ENCODE data around the gene STK39.

STK39 gene

DNA sequence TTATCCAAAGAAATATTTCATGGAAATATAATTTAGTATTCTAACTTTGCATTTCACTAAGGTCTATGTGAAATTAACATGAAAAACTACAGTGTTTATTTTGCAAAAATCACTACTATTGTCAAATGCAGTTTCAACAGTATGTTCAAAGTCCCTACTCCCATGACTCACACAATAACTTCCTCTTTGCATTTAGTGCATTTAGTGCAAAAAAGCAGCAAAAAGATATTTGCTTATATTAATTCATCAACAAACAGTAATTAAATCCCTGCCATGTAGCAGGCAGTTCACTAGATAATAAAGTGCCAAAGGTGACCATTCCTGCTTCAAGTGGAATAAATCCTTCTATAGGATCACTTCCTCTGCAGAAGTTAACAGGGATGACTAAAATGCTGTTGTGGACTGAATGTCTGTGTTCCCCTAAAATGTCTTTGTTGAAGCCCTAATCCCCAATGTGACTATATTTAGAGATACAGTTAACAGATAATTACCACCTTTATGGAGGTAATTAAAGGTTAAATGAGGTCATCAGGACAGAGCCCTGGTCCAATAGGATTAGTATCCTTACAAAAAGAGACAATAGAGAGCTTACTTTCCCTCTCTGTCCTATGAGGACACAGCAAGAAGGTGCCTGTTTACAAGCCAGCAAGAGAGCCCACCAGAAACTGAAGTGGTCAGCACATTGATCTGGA lies 61.7 kb downstream of the STK39 start:
- Histone ChIP-seq H3K36me3 (ENCODE audit: control insufficient read depth, low read length) (peaks cover 6% of the 10 kb centered on the region; the same call in 1 of the 2 replicates), H3K4me1 (ENCODE audit: control insufficient read depth, low read length) (no peaks in the 10 kb centered on the region), H4K20me1 (ENCODE audit: control insufficient read depth, insufficient read depth, low read depth, low read length) (no peaks in the 10 kb centered on the region), H3K9me2 (replicated peaks; ENCODE audit: control insufficient read depth, low read length) (no peaks in the 10 kb centered on the region), H3K4me3 (ENCODE audit: low read length) (no peak overlapping the region), H3K9me3 (ENCODE audit: control insufficient read depth, insufficient read depth, low read length) (no peaks in the 10 kb centered on the region), H3K4me2 (ENCODE audit: low read length) (no peak overlapping the region), H3F3A (ENCODE audit: control insufficient read depth, insufficient read depth) (no peaks in the 10 kb centered on the region), H3K27me3 (ENCODE audit: control insufficient read depth, low read length) (no peaks in the 10 kb centered on the region), H3K79me2 (ENCODE audit: control insufficient read depth, low read length) (0 out of 2 replicates have a peak, but pooled peaks cover 2% of the 10 kb centered on the region), H3K27ac (ENCODE audit: low read depth, low read length) (no peak overlapping the region)
- TF ChIP-seq, protein P1, sequence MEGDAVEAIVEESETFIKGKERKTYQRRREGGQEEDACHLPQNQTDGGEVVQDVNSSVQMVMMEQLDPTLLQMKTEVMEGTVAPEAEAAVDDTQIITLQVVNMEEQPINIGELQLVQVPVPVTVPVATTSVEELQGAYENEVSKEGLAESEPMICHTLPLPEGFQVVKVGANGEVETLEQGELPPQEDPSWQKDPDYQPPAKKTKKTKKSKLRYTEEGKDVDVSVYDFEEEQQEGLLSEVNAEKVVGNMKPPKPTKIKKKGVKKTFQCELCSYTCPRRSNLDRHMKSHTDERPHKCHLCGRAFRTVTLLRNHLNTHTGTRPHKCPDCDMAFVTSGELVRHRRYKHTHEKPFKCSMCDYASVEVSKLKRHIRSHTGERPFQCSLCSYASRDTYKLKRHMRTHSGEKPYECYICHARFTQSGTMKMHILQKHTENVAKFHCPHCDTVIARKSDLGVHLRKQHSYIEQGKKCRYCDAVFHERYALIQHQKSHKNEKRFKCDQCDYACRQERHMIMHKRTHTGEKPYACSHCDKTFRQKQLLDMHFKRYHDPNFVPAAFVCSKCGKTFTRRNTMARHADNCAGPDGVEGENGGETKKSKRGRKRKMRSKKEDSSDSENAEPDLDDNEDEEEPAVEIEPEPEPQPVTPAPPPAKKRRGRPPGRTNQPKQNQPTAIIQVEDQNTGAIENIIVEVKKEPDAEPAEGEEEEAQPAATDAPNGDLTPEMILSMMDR (IDR thresholded peaks at IDR 0.05; ENCODE audit: low read depth, low read length, poor library complexity, severe bottlenecking) = no peak
- TF ChIP-seq EZH2phosphoT487 (IDR thresholded peaks at IDR 0.05; ENCODE audit: borderline replicate concordance, low read length) = no peak

DNA sequence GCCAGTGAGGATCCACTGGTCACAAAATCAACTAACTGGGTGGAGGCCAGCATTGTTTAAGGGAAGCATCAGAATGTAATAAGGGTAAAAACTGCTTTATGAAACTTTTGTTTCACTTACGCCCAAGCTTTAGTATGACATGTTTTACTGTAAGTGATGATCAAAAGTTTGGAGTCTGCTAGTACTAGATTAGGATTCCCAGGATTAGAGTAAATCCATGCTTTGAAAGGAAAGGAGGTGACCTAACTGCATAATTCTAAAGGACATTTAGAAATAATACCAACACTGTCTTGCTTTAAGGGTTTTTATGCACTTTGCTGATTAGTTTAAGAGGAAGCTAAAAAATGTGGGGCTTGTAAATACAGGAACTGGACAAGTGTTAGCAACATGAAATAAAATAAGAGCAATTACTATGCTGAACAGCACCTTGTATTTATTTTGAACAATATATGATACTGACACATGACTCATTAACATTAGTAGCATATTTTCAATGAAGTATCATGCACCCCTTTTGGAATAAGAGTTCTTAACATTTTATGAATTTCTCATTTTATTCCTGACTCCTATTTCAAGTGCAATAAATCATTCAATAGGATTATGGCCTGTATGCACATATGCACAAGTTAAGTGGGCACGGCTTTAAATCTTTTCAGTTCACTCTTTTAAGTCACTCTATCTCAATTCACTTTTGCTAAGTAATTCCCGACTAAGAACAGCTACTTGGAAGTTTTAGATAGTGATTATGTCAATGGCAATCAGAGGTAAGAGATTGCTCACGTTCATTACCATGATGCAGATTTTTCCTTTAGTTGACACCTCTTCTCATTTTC lies 62.5 kb downstream of the STK39 start:
- no peak overlapping the region for H3K4me3 ChIP-seq (ENCODE audit: low read length)
- H3K9me2 ChIP-seq (replicated peaks; ENCODE audit: control insufficient read depth, low read length) = no peaks in the 10 kb centered on the region
- H3K36me3 ChIP-seq (ENCODE audit: control insufficient read depth, low read length) = peaks cover 6% of the 10 kb centered on the region; the same call in 1 of the 2 replicates
- no peaks in the 10 kb centered on the region for H3K9me3 ChIP-seq (ENCODE audit: control insufficient read depth, insufficient read depth, low read length)
- no peaks in the 10 kb centered on the region for H4K20me1 ChIP-seq (ENCODE audit: control insufficient read depth, insufficient read depth, low read depth, low read length)
- no peaks in the 10 kb centered on the region for H3K4me1 ChIP-seq (ENCODE audit: control insufficient read depth, low read length)
- TF ChIP-seq, protein P1 (IDR thresholded peaks at IDR 0.05; ENCODE audit: low read depth, low read length, poor library complexity, severe bottlenecking) = no peak
- no peak for TF ChIP-seq EZH2phosphoT487 (IDR thresholded peaks at IDR 0.05; ENCODE audit: borderline replicate concordance, low read length)
- no peaks in the 10 kb centered on the region for H3F3A ChIP-seq (ENCODE audit: control insufficient read depth, insufficient read depth)
- no peak overlapping the region for H3K4me2 ChIP-seq (ENCODE audit: low read length)
- no peak overlapping the region for H3K27ac ChIP-seq (ENCODE audit: low read depth, low read length)
- H3K79me2 ChIP-seq (ENCODE audit: control insufficient read depth, low read length) = 0 out of 2 replicates have a peak, but pooled peaks cover 2% of the 10 kb centered on the region
- no peaks in the 10 kb centered on the region for H3K27me3 ChIP-seq (ENCODE audit: control insufficient read depth, low read length)

DNA sequence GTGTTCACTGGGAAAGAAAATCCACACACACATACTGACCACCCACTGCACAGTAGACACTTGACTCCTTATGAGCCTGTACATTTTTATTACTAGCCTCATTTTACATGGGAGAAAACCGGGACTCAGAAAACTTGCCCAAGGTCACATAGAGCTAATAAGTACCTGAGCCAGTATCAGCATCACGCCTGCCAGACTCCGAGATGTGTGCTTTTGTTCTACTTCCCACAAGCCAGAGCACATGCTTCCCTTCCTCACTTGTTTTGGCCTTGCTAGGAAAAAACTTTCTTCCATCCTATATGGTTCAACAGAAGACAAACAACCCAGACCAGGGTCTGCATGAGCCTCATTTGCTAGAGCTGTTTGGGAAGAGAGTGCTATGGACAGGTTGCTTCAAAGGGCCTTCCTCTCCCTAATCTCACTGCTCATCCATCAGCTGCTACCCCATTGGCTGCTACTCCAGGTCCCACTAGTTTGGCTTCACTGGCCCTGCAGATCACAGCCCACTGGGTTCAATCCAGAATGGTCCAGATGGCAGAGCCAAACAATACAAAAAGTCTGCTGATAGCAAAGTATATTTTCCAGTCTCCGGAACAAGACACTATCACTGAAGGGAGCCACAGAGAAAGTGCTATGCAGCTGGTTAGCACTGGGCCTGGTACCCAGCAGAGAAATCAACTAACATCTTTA lies 63.9 kb downstream of the STK39 start:
- no peaks in the 10 kb centered on the region for H3F3A ChIP-seq (ENCODE audit: control insufficient read depth, insufficient read depth)
- peaks cover 9% of the 10 kb centered on the region; the same call in 1 of the 2 replicates for H3K36me3 ChIP-seq (ENCODE audit: control insufficient read depth, low read length)
- TF ChIP-seq EZH2phosphoT487 (IDR thresholded peaks at IDR 0.05; ENCODE audit: borderline replicate concordance, low read length) = no peak
- TF ChIP-seq, protein P1 (IDR thresholded peaks at IDR 0.05; ENCODE audit: low read depth, low read length, poor library complexity, severe bottlenecking) = no peak
- no peak overlapping the region for H3K4me2 ChIP-seq (ENCODE audit: low read length)
- H3K27ac ChIP-seq (ENCODE audit: low read depth, low read length) = no peak overlapping the region
- H3K9me2 ChIP-seq (replicated peaks; ENCODE audit: control insufficient read depth, low read length) = no peaks in the 10 kb centered on the region
- H3K9me3 ChIP-seq (ENCODE audit: control insufficient read depth, insufficient read depth, low read length) = no peaks in the 10 kb centered on the region
- 0 out of 2 replicates have a peak, but pooled peaks cover 2% of the 10 kb centered on the region for H3K79me2 ChIP-seq (ENCODE audit: control insufficient read depth, low read length)
- H3K4me3 ChIP-seq (ENCODE audit: low read length) = no peak overlapping the region
- H3K4me1 ChIP-seq (ENCODE audit: control insufficient read depth, low read length) = no peaks in the 10 kb centered on the region
- H4K20me1 ChIP-seq (ENCODE audit: control insufficient read depth, insufficient read depth, low read depth, low read length) = no peaks in the 10 kb centered on the region
- no peaks in the 10 kb centered on the region for H3K27me3 ChIP-seq (ENCODE audit: control insufficient read depth, low read length)
